Embryonic facial prominence (tissue), 1 donor: ENCODE measurements around the gene PPA1.
"Not testable (repeated sequence)": the region's sequence is repeated elsewhere in the genome, so short reads cannot be mapped to it uniquely, and the experiment has no call there.

Experiments
- DNase-seq: peaks from one replicate; pipeline ENCODE4 v3.0.0-alpha.2; 2016; ENCODE audit errors: extremely low spot score

Gene PPA1

GRCh38 chr10:70169649-70170364, 63.4 kb downstream of the PPA1 start:
- DNase-seq, result no peak

DNA sequence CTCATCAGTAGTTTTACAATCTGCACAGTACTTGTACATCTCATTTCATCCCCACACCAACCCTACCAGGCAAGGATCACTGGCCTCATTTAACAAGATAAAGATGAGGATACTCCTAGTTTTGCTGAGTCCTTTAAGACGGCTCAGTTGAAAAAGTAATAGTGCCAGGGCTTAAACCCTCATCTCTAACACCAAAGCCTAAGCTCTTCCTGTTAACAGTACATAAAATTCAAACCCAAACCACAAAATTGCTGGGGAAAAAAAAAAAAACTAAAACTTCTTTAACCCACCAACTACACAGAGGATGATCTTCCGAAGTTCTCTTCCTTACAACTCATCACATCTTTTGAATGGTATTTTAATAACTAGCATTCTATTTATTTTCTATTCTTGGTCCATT, 64.2 kb downstream of the PPA1 start:
- DNase-seq, result no peak

- no peak for DNase-seq
These were observed 66.0 kb downstream of the PPA1 start for GRCh38 chr10:70167246-70167645.

DNA sequence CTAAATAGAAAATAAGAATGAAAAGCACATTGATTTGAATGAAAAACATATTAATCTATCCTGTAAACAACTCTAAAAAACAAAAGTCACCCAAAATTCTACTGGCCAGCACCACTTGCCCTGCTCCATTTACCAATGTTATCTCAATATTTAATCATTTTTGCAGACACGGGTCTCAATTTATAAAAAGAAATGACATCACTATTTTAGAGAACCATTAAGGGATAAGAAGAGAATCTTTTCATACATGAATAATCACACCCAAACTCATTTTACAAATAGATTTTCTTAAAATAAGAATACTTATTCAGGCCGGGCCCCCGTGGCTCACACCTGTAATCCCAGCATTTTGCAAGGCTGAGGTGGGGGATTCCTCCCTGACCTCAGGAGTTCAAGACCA, 66.8 kb downstream of the PPA1 start:
- DNase-seq, result no peak

DNA sequence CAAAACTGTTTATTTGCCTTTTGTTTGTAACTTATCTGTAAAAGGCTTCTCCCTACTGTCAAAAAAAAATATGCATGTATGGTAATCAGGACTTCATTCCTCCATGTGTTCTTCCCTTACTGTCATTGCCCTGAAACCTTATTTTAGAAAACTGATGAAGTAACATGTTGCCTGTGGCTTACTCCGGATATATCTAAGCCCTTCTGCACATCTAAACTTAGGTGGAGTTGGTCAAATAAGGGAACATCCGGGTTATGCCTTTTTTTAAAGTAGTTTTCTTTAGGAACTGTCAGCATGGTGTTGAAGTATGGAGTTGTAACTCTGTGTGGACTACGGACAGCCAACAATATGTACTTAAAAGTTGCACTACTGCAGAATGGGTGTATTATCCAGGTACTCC, 69.1 kb downstream of the PPA1 start:
- DNase-seq, result no peak

DNA sequence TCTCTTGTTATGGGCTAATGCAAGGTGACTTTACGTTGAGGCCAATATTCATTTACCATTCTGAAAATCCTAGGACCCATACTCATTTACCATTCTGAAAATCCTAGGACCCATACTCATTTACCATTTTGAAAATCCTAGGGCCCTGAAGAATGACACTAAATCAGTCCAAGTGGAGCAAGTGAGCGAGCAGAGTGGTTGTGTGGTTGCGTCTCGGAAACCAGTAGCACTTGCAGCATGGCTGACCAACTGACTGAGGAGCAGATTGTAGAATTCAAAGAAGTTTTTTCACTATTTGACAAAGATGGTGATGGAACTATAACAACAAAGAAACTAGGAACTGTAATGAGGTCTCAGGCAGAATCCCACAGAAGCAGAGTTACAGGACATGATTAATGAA, 69.8 kb downstream of the PPA1 start:
- DNase-seq, result no peak

- DNase-seq, result no peak
These were observed 70.4 kb downstream of the PPA1 start for GRCh38 chr10:70162892-70163201.

DNA sequence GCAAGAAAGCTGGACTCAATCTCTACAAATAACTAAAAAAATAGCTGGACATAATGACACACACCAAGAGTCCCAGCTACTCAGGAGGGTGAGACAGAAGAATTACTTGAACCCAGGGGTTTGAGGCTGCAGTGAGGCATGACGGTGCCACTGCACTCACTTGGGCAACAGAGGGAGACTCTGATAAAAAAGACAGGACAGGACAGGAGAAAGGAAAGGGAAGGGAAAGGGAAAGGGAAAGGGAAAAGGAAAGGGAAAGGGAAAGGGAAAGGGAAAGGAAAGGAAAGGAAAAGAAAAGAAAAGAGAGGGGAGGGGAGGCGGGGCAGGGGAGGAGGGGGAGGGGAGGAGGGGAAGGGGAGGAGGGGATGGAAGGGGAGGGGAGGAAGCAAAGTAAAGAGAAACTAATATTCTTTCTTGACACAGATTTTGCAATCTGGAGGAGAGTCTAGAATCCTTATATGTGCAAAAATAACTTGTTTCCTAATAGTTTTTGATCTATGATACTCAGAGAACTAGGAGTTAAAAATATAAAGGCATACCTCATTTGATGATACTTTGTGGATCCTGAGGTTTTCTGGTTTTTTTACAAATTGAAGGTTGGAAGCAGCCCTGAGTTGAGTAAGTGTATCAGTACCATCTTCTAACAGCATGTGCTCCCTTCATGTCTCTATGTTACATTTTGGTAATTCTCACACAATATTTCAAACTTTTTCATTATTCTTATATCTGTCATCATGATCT, 70.9 kb downstream of the PPA1 start:
- DNase-seq, result no peak

- no peak for DNase-seq
These were observed 72.4 kb downstream of the PPA1 start for GRCh38 chr10:70160798-70161197.

- DNase-seq, result not testable (repeated sequence)
These were observed 73.9 kb downstream of the PPA1 start for GRCh38 chr10:70159366-70159765.

- DNase-seq, result no peak
These were observed 75.1 kb downstream of the PPA1 start for GRCh38 chr10:70158113-70158512.

DNA sequence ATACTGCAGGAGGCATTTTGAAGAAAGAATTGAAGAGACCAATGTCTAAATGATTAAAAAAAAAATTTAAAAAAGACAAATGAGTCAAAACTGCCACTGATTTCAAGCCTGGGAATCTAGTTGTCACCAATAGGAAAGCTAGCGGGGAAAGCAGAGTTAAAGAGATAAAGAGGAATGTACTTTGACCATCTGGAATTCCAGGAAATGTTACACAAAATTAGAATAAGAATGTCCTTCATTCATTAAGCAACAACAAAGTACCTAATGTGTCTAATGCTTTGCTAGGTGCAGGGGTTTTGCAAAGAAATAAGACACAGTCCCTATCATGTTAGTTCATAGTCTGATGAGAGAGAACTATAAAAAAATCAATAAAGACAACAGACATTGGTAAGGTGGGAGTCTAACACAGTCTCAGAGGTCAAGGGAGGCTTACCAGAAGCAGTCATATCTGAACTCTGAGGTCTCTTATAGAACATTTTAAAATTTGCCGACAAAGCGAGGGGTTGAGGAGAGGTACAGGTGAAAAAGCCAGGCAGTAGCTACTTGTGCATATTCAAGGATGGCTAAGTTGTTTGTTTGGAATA, 77.9 kb downstream of the PPA1 start:
- no peak for DNase-seq
